WTC11 (cell line): Measurements from ENCODE around the gene RHOXF2B. TPM values are rescaled to one million over a fixed set of nuclear protein-coding genes. Genes with fewer than 3 reads are reported as not detected.

ENCODE experiments used
- ATAC-seq: fragments of 200-7000 bp; cut with Tn5 transposase; 2 replicates; pipeline ENCODE4 v1.10.0; 2021; ENCODE audit warnings: mild to moderate bottlenecking, moderate library complexity
- CTCF ChIA-PET: fragments of 300-600 bp; sonication (Branson Sonifier 250); formaldehyde crosslinking; loops from one replicate; lab custom pipeline; 2021; ENCODE audit warnings: antibody characterized with exemption; lab: Charles Lee
- POLR2A ChIA-PET: fragments of 350-600 bp; sonication (Branson Sonifier 250); formaldehyde crosslinking; loops from one replicate; lab custom pipeline; 2021; ENCODE audit warnings: antibody characterized with exemption; lab: Charles Lee
- DNase-seq: peaks from one replicate; pipeline ENCODE4 v3.0.0; 2021; ENCODE audit warnings: low spot score
- H3K27ac Mint-ChIP-seq: 2 replicates; pipeline ENCODE4 v1.8.0; 2021; ENCODE audit warnings: mixed read lengths
- H3K27me3 Mint-ChIP-seq: 2 replicates; pipeline ENCODE4 v1.8.0; 2021; ENCODE audit warnings: low read depth, mild to moderate bottlenecking, moderate library complexity, mixed read lengths
- H3K36me3 Mint-ChIP-seq: 2 replicates; pipeline ENCODE4 v1.8.0; 2021; ENCODE audit warnings: mixed read lengths
- H3K4me1 Mint-ChIP-seq: 2 replicates; pipeline ENCODE4 v1.8.0; 2022; ENCODE audit warnings: mixed read lengths
- H3K4me3 Mint-ChIP-seq: 2 replicates; pipeline ENCODE4 v1.8.0; 2021; ENCODE audit warnings: mild to moderate bottlenecking, moderate library complexity, mixed read lengths
- H3K9me3 Mint-ChIP-seq: 2 replicates; pipeline ENCODE4 v1.8.0; 2021; ENCODE audit warnings: mixed read lengths
- ARID4B ChIP-seq: sonication (generic); formaldehyde crosslinking; IDR thresholded peaks from 2 replicates; pipeline ENCODE4 v1.8.0; 2023; ENCODE audit warnings: missing genetic modification reagents, mild to moderate bottlenecking, borderline replicate concordance
- ATF1 ChIP-seq: sonication (generic); formaldehyde crosslinking; IDR thresholded peaks from 2 replicates; pipeline ENCODE4 v1.8.1; 2023; ENCODE audit warnings: mild to moderate bottlenecking, moderate library complexity, missing genetic modification reagents
- ATF3 ChIP-seq: sonication (generic); formaldehyde crosslinking; conservative IDR thresholded peaks from 2 replicates; pipeline ENCODE4 v1.8.1; 2022; ENCODE audit warnings: mild to moderate bottlenecking, missing genetic modification reagents
- CDX4 ChIP-seq: fragments of 250-450 bp; sonication (Bioruptor Pico); IDR thresholded peaks from 2 replicates; pipeline ENCODE4 v1.9.0; 2021; ENCODE audit warnings: moderate library complexity, mild to moderate bottlenecking, inconsistent platforms, borderline replicate concordance
- FOXJ3 ChIP-seq: sonication (generic); formaldehyde crosslinking; IDR thresholded peaks from 2 replicates; pipeline ENCODE4 v1.9.0; 2021; ENCODE audit warnings: missing genetic modification reagents, mild to moderate bottlenecking, borderline replicate concordance
- GRHL2 ChIP-seq: fragments of 250-450 bp; sonication (Bioruptor Pico); IDR thresholded peaks from 2 replicates; pipeline ENCODE4 v1.8.0; 2022; ENCODE audit warnings: mild to moderate bottlenecking, moderate library complexity; ENCODE audit not compliant: insufficient replicate concordance, severe bottlenecking
- JAZF1 ChIP-seq: fragments of 250-450 bp; sonication (Bioruptor Pico); IDR thresholded peaks from 2 replicates; pipeline ENCODE4 v1.9.0; 2021; ENCODE audit warnings: moderate library complexity, mild to moderate bottlenecking, inconsistent platforms
- PRDM15 ChIP-seq: sonication (generic); formaldehyde crosslinking; IDR thresholded peaks from 2 replicates; pipeline ENCODE4 v1.8.0; 2022; ENCODE audit warnings: missing genetic modification reagents
- SOX15 ChIP-seq: fragments of 250-450 bp; sonication (Bioruptor Pico); IDR thresholded peaks from 2 replicates; pipeline ENCODE4 v1.9.0; 2021; ENCODE audit warnings: mild to moderate bottlenecking
- ZNF138 ChIP-seq: sonication (generic); formaldehyde crosslinking; conservative IDR thresholded peaks from 2 replicates; pipeline ENCODE4 v1.8.1; 2022; ENCODE audit warnings: mild to moderate bottlenecking, moderate library complexity, missing genetic modification reagents
- ZNF281 ChIP-seq: sonication (generic); formaldehyde crosslinking; IDR thresholded peaks from 2 replicates; pipeline ENCODE4 v1.8.0; 2023; ENCODE audit warnings: mild to moderate bottlenecking, missing genetic modification reagents
- ZNF396 ChIP-seq: fragments of 250-450 bp; sonication (Bioruptor Pico); IDR thresholded peaks from 2 replicates; pipeline ENCODE4 v1.8.0; 2021; ENCODE audit warnings: mild to moderate bottlenecking, moderate library complexity, borderline replicate concordance
- ZNF425 ChIP-seq: fragments of 250-450 bp; sonication (Bioruptor Pico); conservative IDR thresholded peaks from 2 replicates; pipeline ENCODE4 v1.9.0; 2021; ENCODE audit warnings: mild to moderate bottlenecking
- ZNF512 ChIP-seq: sonication (generic); formaldehyde crosslinking; IDR thresholded peaks from 2 replicates; pipeline ENCODE4 v1.8.1; 2022; ENCODE audit warnings: missing genetic modification reagents, borderline replicate concordance
- total RNA-seq: library from RNA; stranded (reverse); gene quantifications from 3 replicates; pipeline ENCODE4 v1.2.3, GENCODE V29; 2021

RHOXF2B gene
- total RNA-seq, 1 experiment from 2014 or later = not detected

- TF ChIP-seq ARID4B (CRISPR knock-in tag) (no peak), FOXJ3 (CRISPR knock-in tag) (no peak), GRHL2 (CRISPR knock-in tag) (no peak), ZNF138 (no peak)
Observed at GRCh38 chrX:120115438-120115963, 38.0 kb upstream of the RHOXF2B start, which contains the start of gene RHOXF1 (continued).

- Mint-ChIP-seq H3K9me3 (peaks cover 9% of the 10 kb centered on the region; the same call in 1 of the 2 replicates), H3K27ac (no peak overlapping the region), H3K4me1 (no peaks in the 10 kb centered on the region), H3K27me3 (no peaks in the 10 kb centered on the region), H3K4me3 (no peak overlapping the region), H3K36me3 (no peaks in the 10 kb centered on the region)
- POLR2A ChIA-PET = no interaction called here
- ATAC-seq = no peak
- DNase-seq = no peak
- CTCF ChIA-PET = no interaction called here
- no peak for TF ChIP-seq ZNF512
- no peak for TF ChIP-seq ZNF396 (CRISPR knock-in tag)
- TF ChIP-seq ATF1 = no peak
- TF ChIP-seq ATF3 (CRISPR knock-in tag) = no peak
- no peak for TF ChIP-seq JAZF1 (CRISPR knock-in tag)
- TF ChIP-seq SOX15 (CRISPR knock-in tag) = no peak
- TF ChIP-seq ZNF425 (CRISPR knock-in tag) = no peak
- TF ChIP-seq ARID4B (CRISPR knock-in tag) = no peak
- no peak for TF ChIP-seq CDX4 (CRISPR knock-in tag)
- no peak for TF ChIP-seq ZNF281
- TF ChIP-seq PRDM15 = no peak
Observed at GRCh38 chrX:120111611-120112010, 34.1 kb upstream of the RHOXF2B start.
